SIG-M5 treated with dmso at 0.1 percent for 504 hours (cell line): ENCODE data around the gene ACTR1A.
"Not testable (repeated sequence)": the region's sequence is repeated elsewhere in the genome, so short reads cannot be mapped to it uniquely, and the experiment has no call there.

Experiments used
- DNase-seq: peaks from one replicate; lab custom pipeline; 2025; ENCODE audit not compliant: unreplicated experiment; lab: John Stamatoyannopoulos, UW

ACTR1A gene

DNA sequence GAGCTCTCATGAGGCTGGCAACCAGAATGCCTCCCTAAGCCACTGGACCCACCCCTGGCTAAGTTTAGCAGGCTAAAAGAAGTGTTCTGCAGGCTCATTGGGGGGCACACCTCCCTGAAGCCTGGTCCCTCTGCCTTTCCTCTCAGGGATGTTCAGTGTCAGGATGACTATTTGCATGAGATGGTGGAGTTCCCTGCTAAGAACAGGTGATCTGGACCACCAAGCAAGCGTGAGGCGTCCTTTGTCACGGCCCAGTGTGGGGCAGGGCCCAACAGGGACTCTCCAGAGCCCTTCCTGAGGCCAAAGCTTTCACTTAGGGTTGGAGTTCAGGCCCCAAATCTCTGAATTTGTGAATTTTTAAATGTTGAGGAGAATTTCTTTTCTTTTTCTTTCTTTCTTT is 13.2 kb upstream of the ACTR1A start:
- no peak for DNase-seq

DNA sequence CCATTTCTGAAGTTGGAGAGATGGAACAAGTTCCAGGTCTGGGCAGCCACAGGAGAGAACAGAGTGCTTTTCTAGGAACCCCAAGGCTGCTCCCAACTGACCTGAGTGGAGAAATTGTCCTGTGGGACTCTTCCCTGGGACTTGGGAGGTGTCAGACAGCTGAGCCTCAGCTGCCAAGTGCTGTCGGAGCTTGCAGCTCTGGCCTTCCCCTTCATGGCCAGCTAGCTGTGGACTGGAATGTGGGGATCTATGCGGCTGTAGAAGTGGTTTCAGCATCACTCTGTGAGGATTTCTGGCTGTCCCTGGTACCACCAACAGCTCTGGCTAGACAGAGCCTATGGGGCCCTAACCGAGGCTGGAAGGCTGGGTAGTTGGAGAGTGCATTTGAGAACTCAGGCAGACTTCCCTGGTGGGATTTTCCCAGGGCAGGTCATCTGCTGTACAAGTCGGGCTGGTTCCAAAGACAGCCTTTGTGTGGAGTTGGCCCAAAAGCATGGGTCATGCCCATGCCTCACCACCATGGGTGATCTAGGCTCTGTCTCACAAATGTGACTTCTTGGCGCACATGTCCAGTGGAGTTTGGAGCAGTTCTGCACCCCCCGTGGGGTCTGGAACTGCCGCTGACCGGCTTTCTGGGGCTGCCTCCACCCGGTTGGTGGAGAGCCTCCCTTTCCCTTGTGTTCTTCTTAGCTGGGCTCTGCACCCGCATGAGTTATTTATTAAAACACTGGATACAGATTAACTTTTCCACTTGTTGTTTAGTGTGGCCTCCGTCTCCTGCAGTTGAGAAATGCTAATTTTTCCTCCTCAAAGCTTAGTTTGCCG is 12.2 kb upstream of the ACTR1A start:
- no peak for DNase-seq

DNA sequence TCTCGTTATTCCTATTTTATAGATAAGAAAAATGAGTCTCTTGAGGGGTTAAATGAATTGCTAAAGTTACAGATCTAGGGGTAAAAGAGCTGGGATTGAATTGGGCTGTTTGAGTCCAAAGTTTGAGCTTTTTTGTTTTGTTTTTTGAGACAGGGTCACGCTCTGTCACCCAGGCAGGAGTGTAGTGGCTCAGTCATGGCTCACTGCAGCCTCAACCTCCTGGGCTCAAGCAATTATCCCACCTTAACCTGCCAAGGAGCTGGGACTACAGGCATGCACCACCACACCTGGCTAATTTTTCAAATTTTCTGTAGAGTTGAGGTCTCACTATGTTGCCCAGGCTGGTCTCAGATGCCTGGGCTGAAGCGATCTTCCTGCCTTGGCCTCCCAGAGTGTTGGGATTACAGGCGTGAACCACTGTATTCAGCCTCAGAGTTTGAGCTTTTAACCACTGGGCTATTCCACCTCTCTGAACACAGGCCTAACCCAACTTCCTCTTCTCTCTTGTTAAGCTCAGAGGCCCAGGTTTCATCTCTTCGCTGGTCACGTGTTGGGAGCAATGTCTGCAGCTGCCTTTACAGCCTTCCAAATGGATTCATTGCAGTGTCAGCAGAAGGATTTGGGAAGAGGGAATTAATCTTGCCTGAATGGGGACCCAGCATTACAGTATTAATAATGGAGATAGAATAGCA is 9.2 kb upstream of the ACTR1A start:
- peak; percentile 74 for DNase-seq

DNA sequence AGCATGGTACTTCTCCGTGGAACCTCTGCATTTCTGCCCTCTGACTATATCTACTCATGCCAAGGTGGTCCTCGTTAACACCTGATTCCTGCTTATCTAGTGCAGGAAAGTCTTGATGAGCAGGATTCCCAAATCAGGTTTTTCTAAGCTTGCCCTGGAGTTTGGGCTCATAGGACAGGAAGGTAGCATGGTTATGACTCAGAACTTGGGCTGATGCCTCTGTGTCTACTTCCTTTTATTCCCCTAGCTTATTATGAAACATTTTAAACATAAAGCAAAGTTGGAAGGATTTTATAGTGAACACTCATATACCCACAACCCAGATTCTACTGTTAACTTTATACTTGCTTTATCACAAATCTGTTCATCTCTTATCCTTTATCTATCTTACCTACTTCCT is 6.9 kb upstream of the ACTR1A start:
- DNase-seq: peak; percentile 48

DNA sequence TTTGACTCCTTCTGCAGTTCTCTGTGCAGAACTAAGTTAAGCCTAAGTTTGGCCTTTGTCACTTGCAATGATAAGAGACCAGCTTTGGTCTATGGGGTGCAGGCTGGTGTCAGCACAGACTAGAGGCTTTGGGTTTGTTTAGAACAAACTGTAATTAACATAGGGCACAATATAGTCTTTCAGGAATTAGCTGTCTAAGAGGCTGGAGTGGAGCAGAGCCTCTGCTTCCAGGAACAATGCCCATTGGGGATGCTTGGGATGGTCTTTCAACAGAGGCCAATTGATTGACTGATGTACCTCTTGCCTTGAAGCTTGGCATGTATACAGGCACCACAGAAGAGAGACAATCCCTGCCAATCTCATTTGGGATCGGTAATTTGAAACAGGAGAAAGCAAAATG is 6.0 kb upstream of the ACTR1A start:
- no peak for DNase-seq

DNA sequence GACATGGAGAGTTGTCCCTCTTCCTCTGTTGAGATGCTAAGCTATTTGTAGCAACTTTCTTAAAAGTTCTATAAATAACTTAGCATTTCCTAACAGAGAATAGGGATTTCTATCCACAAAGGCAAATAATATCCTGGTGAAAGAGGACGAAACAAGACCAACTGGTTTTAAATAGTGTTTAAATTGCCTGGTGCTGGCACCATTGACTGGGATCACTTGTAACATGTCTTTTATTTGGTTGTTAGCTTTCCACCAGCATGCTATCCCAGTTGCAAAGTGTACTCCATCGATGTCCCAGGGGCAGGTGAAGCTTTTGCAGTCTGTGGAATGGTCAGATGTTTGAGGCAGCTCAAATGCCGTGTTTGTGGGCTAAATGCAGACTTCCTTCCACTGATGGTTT is 5.0 kb upstream of the ACTR1A start:
- DNase-seq: no peak

DNA sequence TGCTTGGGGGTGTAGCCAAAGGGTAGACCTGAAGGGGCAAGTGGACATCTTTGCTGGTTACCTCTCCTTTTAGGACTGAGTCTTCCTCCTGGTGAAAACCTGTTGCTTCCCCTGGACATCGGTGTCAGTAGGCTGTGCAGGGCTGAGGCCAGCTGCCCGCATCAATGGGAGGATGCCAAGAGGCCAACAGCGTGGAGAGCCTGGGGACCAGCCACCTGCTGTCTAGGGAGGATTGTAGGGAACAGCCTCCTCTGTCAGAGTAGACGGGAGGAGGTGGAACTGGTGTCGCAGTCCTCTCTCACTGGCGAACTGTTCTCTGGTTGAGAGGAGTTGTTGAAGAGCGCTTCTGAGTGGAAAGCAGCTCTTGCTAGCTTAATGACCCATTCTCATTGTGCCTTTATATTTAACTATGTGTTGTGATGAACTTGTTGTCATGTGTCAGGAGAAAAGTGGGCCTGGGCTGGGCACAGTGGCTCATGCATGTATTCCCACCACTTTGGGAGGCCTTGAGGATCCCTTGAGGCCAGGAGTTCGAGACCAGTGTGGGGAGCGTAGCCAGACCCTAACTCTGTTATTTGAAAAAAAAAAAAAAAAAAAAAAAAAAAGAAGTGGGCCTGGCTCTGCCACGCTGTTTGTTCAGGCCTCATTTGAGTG is 3.1 kb upstream of the ACTR1A start:
- no peak for DNase-seq

DNA sequence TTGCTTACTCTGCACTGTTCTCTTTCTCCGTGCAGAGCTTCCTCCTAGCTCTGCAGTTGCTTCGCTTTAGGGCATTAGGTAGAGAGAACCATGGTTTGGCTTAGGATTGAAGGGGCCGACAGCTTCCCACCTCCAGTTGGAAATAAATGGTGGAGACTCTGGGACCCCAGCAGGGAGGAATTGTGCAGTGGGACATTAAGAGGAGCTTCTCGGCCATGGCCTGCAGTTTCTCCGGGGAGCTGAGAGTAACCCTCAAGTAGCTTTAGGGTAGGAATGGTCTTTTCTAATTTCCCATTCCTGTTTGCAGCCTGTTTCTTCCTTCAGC is 2.4 kb upstream of the ACTR1A start:
- no peak for DNase-seq

DNA sequence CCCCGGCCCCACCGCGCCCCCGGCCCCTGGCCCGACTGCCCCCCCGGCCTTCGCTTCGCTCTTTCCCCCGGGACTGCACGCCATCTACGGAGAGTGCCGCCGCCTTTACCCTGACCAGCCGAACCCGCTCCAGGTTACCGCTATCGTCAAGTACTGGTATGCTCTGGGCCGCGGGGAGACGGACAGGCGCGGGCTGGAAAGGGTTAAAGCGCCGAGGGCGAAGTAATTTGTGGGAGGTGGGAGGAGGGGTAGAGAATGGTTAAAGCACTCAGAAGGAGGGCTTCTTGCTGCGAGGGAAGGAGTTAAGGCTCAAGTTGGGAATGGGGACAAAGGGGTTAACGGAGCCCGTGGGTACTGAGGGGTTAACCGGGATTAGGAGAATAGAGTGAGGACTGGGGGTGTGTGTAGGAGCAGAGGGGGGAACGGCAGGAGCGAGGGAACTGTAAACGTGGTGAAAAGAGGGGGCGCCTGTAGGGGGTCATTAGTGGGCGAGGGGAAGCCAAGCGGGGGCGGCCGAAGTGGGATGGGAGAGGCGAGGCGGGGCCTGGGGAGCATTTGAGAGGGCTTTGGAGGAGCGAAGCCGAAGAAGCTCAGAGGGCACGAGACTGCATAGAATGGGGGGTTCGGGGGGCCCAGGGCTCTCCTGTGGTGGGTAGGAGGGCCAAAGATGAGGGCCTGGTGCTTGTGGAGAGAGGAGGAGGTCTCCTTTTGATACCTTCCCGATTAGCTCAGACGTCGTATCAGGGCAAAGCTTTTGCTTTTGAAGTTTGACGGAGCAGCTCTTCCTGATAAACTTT is 1.9 kb upstream of the ACTR1A start:
- peak; percentile 56 for DNase-seq

DNA sequence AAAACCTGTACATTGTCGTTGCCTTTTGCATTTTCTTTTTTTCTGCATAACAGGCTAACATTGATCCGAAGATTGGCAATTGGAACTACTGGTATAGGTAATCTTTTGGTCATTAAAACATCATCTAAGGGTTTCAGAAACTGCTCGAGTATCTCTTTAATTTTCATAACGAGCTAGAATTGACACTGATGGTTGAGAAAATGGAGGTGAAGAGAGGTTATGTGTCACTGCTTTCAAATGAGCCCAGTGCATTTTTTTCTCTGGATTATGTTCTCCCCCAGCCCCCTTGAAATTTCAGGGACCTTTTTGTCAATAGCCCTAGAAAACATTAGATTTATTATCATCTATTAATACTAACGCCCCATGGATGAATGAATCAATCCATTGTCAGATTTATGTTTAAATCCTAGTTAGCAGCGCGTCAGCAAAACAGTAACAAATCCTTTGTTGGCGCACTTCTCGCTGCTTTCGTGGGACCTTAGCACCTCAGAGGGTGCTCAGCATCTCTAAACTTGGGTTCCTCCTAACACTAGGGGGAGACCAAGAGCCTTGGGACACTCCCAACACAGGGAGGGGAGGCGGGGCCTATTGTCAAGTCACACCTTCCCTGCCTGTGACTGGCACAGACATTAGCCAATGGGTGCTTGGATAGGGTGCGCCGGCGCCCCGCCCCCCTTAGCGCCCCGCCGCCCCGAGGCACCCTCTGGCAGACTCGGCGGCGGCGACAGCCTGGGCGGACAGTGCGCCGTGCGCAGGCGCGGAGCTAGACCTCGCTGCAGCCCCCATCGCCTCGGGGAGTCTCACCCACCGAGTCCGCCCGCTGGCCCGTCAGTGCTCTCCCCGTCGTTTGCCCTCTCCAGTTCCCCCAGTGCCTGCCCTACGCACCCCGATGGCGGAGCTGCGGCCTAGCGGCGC is 1.0 kb upstream of the ACTR1A start, which contains the start of gene SUFU:
Gene SUFU (plus strand): TSS at position 709 of the 915 bp plus-strand sequence. CDS start 181 bp downstream, at position 890.
- DNase-seq: peak; percentile 95

DNA sequence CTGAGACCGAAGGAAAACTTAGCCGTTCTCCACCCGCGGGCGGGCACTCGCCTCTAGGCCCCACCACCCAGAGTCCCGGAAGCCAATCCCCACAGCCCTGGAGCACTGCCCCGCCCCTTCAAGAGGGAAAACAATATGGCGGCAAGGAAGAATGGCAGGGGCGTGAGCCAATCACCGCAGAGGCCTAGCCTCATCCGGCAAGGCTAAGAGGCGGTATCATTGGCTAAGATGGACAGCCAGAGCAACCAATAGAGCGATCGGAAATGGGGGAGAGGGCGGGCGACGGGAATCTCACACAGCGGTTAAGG is 529 bp downstream of the ACTR1A start:
- DNase-seq: peak; percentile 96

DNA sequence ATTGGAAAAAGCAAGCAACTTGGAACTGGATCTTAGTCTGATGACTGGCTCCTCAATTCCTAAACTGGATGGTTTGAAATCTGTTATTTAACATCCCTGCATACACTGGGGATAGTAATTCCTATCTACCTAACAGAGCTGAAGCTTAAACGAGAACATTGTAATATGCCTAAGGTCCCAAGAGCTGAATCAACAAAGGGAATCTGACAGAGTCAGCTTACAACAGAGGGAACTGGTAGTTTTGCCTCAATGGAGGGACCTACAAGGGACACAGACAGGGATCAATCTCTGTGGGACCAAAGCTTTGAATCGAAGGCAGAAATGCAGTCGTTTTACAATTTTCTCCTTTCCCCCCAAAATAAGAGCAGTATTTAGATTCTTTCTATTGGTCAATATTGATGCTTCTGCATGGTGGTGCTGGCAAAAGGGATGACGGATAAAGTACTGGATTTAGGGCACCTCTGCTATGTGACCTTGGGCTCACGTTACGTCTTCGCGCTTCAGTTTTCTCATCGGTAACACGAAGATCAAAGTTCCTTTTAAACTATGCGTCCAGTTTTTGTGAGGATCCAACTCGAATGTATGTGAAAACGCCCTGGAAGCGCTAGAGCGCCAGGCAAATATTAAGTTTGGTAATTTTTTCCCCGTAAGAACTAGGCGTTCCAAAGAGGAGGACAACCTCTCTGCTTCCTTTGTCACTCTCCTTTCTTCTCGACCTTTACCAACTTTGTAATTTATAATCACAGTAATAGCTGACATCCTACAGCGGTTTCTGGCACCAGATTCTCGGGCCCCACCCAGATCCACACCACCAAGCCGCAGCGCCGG is 1.1 kb downstream of the ACTR1A start:
- DNase-seq: peak; percentile 9

DNA sequence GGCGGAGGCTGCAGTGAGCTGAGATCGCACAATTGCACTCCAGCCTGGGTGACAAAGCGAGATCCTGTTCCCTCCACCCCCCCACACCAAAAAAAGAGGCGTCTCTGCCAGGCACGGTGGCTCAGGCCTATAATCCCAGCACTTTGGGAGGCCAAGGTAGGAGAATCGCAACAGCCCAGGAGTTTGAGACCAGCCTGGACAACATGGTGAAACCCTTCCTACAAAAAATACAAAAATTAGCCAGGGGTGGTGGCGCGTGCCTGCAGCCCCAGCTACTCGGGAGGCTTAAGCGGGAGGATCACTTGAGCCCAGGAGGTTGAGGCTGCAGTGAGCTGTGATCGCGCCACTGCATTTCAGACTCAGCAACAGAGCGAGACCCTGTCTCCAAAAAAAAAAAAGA is 1.8 kb downstream of the ACTR1A start:
- not testable (repeated sequence) for DNase-seq

DNA sequence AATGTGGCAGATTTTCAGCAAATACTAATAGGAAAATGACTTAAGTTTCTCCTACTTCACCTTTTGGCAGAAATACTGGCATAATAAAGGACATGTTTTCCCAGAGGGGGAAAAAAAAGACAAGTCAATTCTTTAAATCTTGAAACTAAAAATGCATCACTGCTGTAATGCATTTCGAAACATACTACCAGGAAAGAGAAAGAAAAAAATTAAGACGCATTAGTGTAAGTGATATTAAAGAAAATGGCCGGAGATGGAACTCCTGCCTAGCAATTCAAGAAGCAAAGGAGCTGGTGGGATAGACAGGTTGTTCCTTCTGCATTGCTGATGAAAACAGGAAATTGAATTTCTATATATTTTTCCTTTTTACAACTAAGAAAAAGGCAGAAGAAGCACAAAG is 3.2 kb downstream of the ACTR1A start:
- DNase-seq: no peak

DNA sequence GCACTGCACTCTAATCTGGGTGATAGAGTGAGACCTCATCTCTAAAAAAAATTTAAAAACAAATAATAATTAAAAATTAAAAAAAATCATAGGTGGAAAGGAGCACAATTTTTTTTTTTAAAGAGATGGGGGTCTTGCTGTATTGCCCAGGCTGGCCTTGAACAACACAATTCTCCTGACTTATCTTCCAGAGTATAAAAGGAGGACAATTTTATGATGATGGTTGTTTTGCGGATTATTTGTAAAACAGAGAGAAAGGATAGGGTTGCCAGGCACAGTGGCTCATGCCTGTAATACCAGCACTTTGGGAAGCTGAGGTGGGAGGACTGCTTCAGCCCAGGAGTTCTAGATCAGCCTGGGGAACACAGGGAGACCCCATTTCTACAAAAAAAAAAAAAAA is 5.0 kb downstream of the ACTR1A start:
- no peak for DNase-seq

DNA sequence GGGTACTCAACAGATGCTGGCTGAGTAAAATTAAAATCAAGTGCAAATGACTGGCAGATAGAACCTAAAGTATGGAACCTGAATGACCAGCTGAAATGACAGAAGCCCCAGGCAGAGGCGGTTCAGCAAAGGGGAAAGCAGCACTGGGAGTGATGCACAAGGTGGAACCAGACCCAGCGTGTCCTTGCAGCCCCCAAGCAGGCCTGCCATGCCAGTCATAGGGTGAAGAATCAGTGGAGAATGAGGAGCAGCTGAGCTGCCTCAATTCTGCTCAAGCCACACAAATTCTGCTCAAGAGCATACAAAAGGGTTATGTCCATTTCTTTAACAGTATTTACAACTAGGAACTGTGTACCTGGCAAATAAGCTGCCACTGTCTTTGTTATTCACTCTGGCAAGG is 8.7 kb downstream of the ACTR1A start:
- DNase-seq: no peak

DNA sequence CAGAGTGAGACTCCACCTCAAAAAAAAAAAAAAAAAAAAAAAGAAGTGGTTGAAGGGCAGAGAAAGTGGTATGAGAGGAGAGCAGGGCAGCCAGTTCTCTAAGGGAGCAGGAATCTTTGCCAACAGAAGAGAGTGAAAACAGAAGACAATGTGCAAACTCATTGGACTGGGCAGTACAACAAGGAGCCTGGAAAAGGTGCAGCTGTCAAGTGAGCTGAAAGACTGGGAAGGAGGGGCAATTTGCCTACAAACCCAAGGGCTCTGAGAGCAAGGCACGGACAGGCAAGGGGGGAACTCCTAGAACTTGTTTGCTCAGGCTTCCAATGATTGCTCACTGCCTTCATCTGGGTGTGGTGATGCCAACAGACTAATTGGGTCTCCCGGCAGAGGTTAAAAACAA is 9.5 kb downstream of the ACTR1A start:
- no peak for DNase-seq

DNA sequence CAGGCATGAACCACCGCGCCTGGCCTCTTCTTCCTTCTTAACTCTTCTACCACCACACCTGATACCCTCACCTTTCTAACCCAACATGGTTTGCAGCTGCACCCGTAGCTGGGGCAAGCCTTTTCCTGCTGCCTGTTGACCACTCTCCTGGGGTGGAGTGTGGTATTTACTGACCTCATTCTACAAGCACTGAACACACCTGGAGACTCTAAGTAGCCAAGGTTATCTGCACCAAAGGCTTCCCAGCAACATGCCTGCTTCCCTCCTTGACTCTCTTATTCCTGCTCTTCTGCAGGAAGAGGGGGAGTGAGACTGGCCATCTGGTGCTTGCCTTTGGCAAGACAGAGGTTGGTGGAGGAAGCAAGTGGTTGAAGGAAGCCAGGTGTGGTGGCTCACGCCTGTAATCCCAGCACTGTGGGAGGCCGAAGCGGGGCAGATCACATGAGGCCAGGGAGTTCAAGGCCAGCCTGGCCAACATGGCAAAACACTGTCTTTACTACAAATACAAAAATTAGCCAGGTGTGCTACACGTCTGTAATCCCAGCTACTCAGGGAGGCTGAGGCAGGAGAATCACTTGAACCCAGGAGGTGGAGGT is 10.1 kb downstream of the ACTR1A start:
- DNase-seq: no peak

DNA sequence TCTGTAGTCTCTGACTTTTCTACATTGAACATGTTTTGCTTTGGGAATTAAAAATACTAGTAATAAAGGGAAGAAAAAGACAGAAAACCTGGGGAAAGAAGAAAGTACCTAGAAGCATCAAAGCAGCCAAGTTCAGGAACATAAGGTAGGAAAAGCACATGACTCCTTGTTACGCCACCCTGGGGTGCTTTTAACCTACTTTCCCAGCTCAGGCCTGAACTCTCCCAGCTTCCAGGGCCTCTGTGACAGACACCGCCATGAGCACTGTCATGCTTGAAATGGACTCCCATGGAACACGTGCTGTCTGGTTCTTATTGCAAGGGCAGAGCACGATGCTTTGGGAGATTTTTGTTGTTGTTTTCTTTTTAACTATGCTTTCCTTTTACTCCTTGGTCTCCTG is 11.4 kb downstream of the ACTR1A start:
- DNase-seq: no peak
